HTERT RPE-1 (cell line): Measurements from ENCODE around the gene MRPL54.
"Not testable (repeated sequence)": the region's sequence is repeated elsewhere in the genome, so short reads cannot be mapped to it uniquely, and the experiment has no call there.

Experiments used
- in situ Hi-C: fragments of 300-500 bp; cut with MboI; formaldehyde crosslinking; loops from 4 replicates; pipeline ENCODE4 v1.14.3; 2020; ENCODE audit warnings: low sequenced_read_pairs

MRPL54 gene

GRCh38 chr19:3807574-3808354, 45.3 kb downstream of the MRPL54 start:
- in situ Hi-C loops = no loop called here

GRCh38 chr19:3808420-3809143, 46.1 kb downstream of the MRPL54 start:
- in situ Hi-C loops = no loop called here

GRCh38 chr19:3809881-3810707, 47.6 kb downstream of the MRPL54 start:
- in situ Hi-C loops = no loop called here

- in situ Hi-C loops = no loop called here
These were observed 48.4 kb downstream of the MRPL54 start for GRCh38 chr19:3810708-3811355.

- in situ Hi-C loops = no loop called here
These were observed 51.3 kb downstream of the MRPL54 start for GRCh38 chr19:3813473-3814392.

GRCh38 chr19:3814648-3815047, 52.2 kb downstream of the MRPL54 start:
- in situ Hi-C loops = no loop called here

- in situ Hi-C loops = not testable (repeated sequence)
These were observed 53.7 kb downstream of the MRPL54 start for GRCh38 chr19:3816148-3816547.

- in situ Hi-C loops = no loop called here
These were observed 54.2 kb downstream of the MRPL54 start for GRCh38 chr19:3816566-3817218.
